Measurements from ENCODE around the gene TCF4. TPM values are rescaled to one million over a fixed set of nuclear protein-coding genes. Genes with fewer than 3 reads are reported as not detected.

The TCF4 gene
- total and polyA plus RNA-seq, 10 donors: 14.6 to 200 (median 153) TPM

GRCh38 chr18:55240978-55241377 lies 347.0 kb downstream of the TCF4 start:
- no peak overlapping the region for H3K4me3 ChIP-seq
- peaks cover 5 to 49% (median 34%) of the 10 kb centered on the region in 6 donors for H3K4me1 ChIP-seq
- no peaks in the 10 kb centered on the region for H3K27me3 ChIP-seq (replicated peaks in 1 of 7)
- H3K27ac ChIP-seq: peak overlapping the region in 2 of 8 donors; percentile 17 to 36
- H3K9me3 ChIP-seq: no peaks in the 10 kb centered on the region
- peaks cover 0 to 47% (median 0%) of the 10 kb centered on the region in 6 donors for H3K36me3 ChIP-seq
- 59 to 86% (median 70%) methylated on average over 5 of the region's 5 CpGs for WGBS, 5 donors
- DNase-seq: no peak
- intact Hi-C loops (cut with DNase I; ENCODE audit: low total_unique reads): no loop called here
- TF ChIP-seq POLR2A (IDR thresholded peaks at IDR 0.05) (no peak), POLR2AphosphoS5 (IDR thresholded peaks at IDR 0.05) (no peak), CTCF (IDR thresholded peaks at IDR 0.05 in 8 of 11, conservative IDR thresholded peaks at IDR 0.05 in 3 of 11) (no peak)

- H3K27me3 ChIP-seq (replicated peaks in 1 of 7): no peaks in the 10 kb centered on the region
- H3K4me3 ChIP-seq: no peak overlapping the region
- intact Hi-C loops (cut with DNase I; ENCODE audit: low total_unique reads): loop anchor here (10.0 kb wide), 1 partner anchor 1335 kb away; no protein-coding TSS in a partner anchor
- no peak for DNase-seq
- H3K27ac ChIP-seq: no peak overlapping the region
- H3K9me3 ChIP-seq: no peaks in the 10 kb centered on the region
- H3K36me3 ChIP-seq: peaks cover 0 to 47% (median 0%) of the 10 kb centered on the region in 6 donors
- TF ChIP-seq CTCF (IDR thresholded peaks at IDR 0.05 in 8 of 11, conservative IDR thresholded peaks at IDR 0.05 in 3 of 11): no peak
- no peak for TF ChIP-seq POLR2AphosphoS5 (IDR thresholded peaks at IDR 0.05)
- no peak for TF ChIP-seq POLR2A (IDR thresholded peaks at IDR 0.05)
- peaks cover 5 to 54% (median 32%) of the 10 kb centered on the region in 6 donors for H3K4me1 ChIP-seq
Observed at GRCh38 chr18:55239740-55240139, 348.3 kb downstream of the TCF4 start.

GRCh38 chr18:55237660-55238059 lies 350.3 kb downstream of the TCF4 start:
- 94 to 100% (median 99%) methylated on average over 3 of the region's 3 CpGs for WGBS, 5 donors
- no peaks in the 10 kb centered on the region for H3K9me3 ChIP-seq
- H3K36me3 ChIP-seq: peaks cover 0 to 50% (median 13%) of the 10 kb centered on the region in 6 donors
- peaks cover 3 to 47% (median 31%) of the 10 kb centered on the region in 6 donors for H3K4me1 ChIP-seq
- no peaks in the 10 kb centered on the region for H3K27me3 ChIP-seq (replicated peaks in 1 of 7)
- intact Hi-C loops (cut with DNase I; ENCODE audit: low total_unique reads): loop anchor here (10.0 kb wide), 1 partner anchor 1337 kb away; no protein-coding TSS in a partner anchor
- no peak for DNase-seq
- TF ChIP-seq POLR2A (IDR thresholded peaks at IDR 0.05) (no peak), POLR2AphosphoS5 (IDR thresholded peaks at IDR 0.05) (no peak), CTCF (IDR thresholded peaks at IDR 0.05 in 8 of 11, conservative IDR thresholded peaks at IDR 0.05 in 3 of 11) (no peak)
- no peak overlapping the region for H3K4me3 ChIP-seq
- H3K27ac ChIP-seq: no peak overlapping the region

DNA sequence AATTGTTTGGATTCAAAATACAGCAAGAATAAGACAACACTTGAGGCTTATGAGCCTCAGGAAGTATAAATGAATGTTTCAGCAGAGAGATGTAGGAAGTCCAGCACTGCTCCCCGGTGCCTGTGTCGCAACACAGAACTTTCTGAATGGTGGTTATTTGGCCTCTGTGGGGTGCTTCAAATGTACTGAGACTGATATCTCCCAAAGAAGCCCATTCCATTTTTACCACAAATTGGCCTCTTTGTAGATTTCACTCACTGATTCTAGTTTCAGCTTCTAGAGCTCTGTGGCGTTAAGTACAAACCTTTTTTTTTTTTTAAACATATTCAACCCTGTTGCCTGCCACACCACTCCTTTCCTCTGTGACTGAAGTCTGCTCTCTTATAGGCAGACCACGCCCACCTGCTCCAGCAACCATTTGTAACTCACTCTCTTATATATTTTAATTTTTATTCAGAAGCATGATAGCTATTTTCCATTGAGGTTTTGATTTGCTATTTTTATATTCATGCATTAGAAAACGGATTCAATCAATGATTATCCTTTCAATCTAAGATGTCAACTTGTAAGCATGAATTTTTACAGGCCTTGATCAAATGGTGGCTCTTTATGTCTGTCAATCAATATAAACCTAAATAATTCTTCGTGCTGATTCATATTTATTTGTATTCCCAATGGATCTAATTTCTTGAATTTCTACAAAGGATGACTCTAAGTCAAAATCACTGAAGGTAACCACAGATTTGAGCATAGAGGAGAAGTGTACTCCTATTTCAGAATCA lies 351.7 kb downstream of the TCF4 start:
- no peak for DNase-seq
- 40 to 60% (median 50%) methylated on average over 6 of the region's 6 CpGs for WGBS, 5 donors
- Histone ChIP-seq H3K27ac (peak overlapping the region in 4 of 8 donors; percentile 0 to 19 (median 3)), H3K9me3 (no peaks in the 10 kb centered on the region), H3K27me3 (replicated peaks in 1 of 7) (no peaks in the 10 kb centered on the region), H3K36me3 (peaks cover 0 to 50% (median 19%) of the 10 kb centered on the region in 6 donors), H3K4me3 (no peak overlapping the region), H3K4me1 (peaks cover 3 to 47% (median 31%) of the 10 kb centered on the region in 6 donors)
- intact Hi-C loops (cut with DNase I; ENCODE audit: low total_unique reads): loop anchor here (10.0 kb wide), 1 partner anchor 1338 kb away; no protein-coding TSS in a partner anchor
- TF ChIP-seq POLR2AphosphoS5 (IDR thresholded peaks at IDR 0.05) (no peak), POLR2A (IDR thresholded peaks at IDR 0.05) (no peak), CTCF (IDR thresholded peaks at IDR 0.05 in 8 of 11, conservative IDR thresholded peaks at IDR 0.05 in 3 of 11) (no peak)

All from spleen (tissue), 11 donors.